22Rv1 (cell line): ENCODE data around the gene ZNF524.

Experiments
- ZFX ChIP-seq: fragments of 450-650 bp; IDR thresholded peaks from 2 replicates; pipeline ENCODE4 v1.6.1; 2017; ENCODE audit warnings: antibody characterized with exemption, borderline replicate concordance
- TF ChIP-seq, protein P1 (sequence below): fragments of 450-650 bp; IDR thresholded peaks from 2 replicates; pipeline ENCODE4 v1.5.1; 2017; ENCODE audit warnings: mild to moderate bottlenecking

DNA sequence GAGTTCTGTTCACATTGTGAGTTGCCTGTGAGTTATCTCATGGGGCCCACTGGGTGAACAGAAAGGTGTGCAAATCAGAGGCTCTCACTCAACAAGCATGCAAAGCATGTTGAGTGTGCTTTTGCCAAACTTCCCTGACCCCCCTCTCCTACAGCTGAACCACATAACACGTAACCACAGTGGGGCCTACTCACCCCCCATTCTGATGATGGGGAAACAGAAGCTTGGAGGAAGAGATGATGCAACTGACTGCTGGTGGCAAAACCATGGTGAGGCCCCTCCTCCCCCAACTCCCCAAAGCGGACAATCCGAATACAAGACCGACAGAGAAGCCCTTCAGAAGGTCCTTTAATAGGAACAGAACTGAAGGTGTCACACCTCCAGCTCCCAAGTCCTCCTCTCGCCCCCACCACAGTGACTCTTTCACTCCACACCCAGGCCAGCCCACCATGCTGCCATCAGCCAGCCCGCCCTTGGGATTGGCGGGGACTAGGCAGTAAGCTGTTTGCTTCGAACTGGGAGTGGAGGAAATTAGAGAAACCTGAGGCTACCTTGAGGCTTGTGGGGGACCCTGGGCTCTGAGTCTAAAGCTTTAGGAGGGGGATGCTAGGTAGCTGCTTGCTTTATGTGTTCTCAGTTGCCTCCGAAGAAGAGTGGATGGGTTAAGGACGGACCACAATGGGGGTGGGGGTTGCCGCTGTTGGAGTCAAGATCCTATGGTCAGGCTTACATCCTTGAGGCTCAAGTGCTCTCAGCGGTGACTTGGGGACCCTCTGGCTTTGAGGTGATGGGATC, 20.5 kb downstream of the ZNF524 start:
- TF ChIP-seq, protein P1, sequence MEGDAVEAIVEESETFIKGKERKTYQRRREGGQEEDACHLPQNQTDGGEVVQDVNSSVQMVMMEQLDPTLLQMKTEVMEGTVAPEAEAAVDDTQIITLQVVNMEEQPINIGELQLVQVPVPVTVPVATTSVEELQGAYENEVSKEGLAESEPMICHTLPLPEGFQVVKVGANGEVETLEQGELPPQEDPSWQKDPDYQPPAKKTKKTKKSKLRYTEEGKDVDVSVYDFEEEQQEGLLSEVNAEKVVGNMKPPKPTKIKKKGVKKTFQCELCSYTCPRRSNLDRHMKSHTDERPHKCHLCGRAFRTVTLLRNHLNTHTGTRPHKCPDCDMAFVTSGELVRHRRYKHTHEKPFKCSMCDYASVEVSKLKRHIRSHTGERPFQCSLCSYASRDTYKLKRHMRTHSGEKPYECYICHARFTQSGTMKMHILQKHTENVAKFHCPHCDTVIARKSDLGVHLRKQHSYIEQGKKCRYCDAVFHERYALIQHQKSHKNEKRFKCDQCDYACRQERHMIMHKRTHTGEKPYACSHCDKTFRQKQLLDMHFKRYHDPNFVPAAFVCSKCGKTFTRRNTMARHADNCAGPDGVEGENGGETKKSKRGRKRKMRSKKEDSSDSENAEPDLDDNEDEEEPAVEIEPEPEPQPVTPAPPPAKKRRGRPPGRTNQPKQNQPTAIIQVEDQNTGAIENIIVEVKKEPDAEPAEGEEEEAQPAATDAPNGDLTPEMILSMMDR = no peak
- no peak for TF ChIP-seq ZFX
